Measurements from ENCODE around the gene MARCHF4.
A peak's percentile ranks its signal among the peaks of the same experiment; 100 is the strongest.
"Not testable (repeated sequence)": the region's sequence is repeated elsewhere in the genome, so short reads cannot be mapped to it uniquely, and the experiment has no call there.

MARCHF4 gene

GRCh38 chr2:216392945-216393840 is 20.9 kb upstream of the MARCHF4 start:
- DNase-seq, result no peak

GRCh38 chr2:216392018-216392562 is 19.8 kb upstream of the MARCHF4 start:
- DNase-seq, result peak in 1 of 56 donors; percentile 4

- no peak for DNase-seq
Measured at GRCh38 chr2:216391401-216391800, 19.1 kb upstream of the MARCHF4 start.

- DNase-seq, result no peak
Measured at GRCh38 chr2:216389570-216389969, 17.3 kb upstream of the MARCHF4 start.

- DNase-seq, result no peak
Measured at GRCh38 chr2:216388046-216388884, 16.0 kb upstream of the MARCHF4 start.

- DNase-seq, result no peak
Measured at GRCh38 chr2:216387262-216387661, 15.0 kb upstream of the MARCHF4 start.

- no peak for DNase-seq
Measured at GRCh38 chr2:216385478-216385877, 13.2 kb upstream of the MARCHF4 start.

- not testable (repeated sequence) for DNase-seq
Measured at GRCh38 chr2:216384409-216384808, 12.1 kb upstream of the MARCHF4 start.

GRCh38 chr2:216379977-216380376 is 7.7 kb upstream of the MARCHF4 start:
- no peak for DNase-seq

- DNase-seq, result no peak
Measured at GRCh38 chr2:216375286-216375685, 3.0 kb upstream of the MARCHF4 start.

GRCh38 chr2:216373896-216374295 is 1.6 kb upstream of the MARCHF4 start:
- no peak for DNase-seq

GRCh38 chr2:216372761-216373291 is 543 bp upstream of the MARCHF4 start:
- no peak for DNase-seq

GRCh38 chr2:216370961-216371712 is 1.1 kb downstream of the MARCHF4 start:
- DNase-seq, result no peak

- DNase-seq, result no peak
Measured at GRCh38 chr2:216369821-216370220, 2.5 kb downstream of the MARCHF4 start.

GRCh38 chr2:216366777-216367471 is 5.4 kb downstream of the MARCHF4 start:
- no peak for DNase-seq

GRCh38 chr2:216365518-216365917 is 6.8 kb downstream of the MARCHF4 start:
- DNase-seq, result peak in 1 of 56 donors; percentile 23

GRCh38 chr2:216363221-216363620 is 9.1 kb downstream of the MARCHF4 start:
- no peak for DNase-seq

GRCh38 chr2:216362730-216363129 is 9.6 kb downstream of the MARCHF4 start:
- peak in 4 of 56 donors; percentile 4 to 61 (median 27) for DNase-seq

- no peak for DNase-seq
Measured at GRCh38 chr2:216355711-216356110, 16.6 kb downstream of the MARCHF4 start.

GRCh38 chr2:216354306-216354705 is 18.0 kb downstream of the MARCHF4 start:
- DNase-seq, result no peak

All from amygdala (tissue), 56 donors.